ENCODE data around the gene DEPDC1B. TPM values are rescaled to one million over a fixed set of nuclear protein-coding genes. Genes with fewer than 3 reads are reported as not detected.
"Not testable (repeated sequence)": the region's sequence is repeated elsewhere in the genome, so short reads cannot be mapped to it uniquely, and the experiment has no call there.

DEPDC1B gene
- total RNA-seq, 1 donor from 2014 or later: 6.4 TPM

- Mint-ChIP-seq H3K36me3 (ENCODE audit: low read depth, unreplicated experiment) (no peaks in the 10 kb centered on the region), H3K27ac (ENCODE audit: unreplicated experiment) (no peak overlapping the region)
Observed at GRCh38 chr5:60686157-60686556, 13.8 kb downstream of the DEPDC1B start.

GRCh38 chr5:60685700-60686099 lies 14.3 kb downstream of the DEPDC1B start:
- no peak for TF ChIP-seq CTCF (IDR thresholded peaks at IDR 0.05; ENCODE audit: unreplicated experiment)

More at GRCh38 chr5:60686157-60686556, 13.8 kb downstream of the DEPDC1B start:
- no peak for TF ChIP-seq CTCF (IDR thresholded peaks at IDR 0.05; ENCODE audit: unreplicated experiment)
- no peak overlapping the region for H3K4me3 Mint-ChIP-seq (ENCODE audit: unreplicated experiment)
- H3K4me1 Mint-ChIP-seq (ENCODE audit: unreplicated experiment): no peaks in the 10 kb centered on the region
- no peaks in the 10 kb centered on the region for H3K27me3 Mint-ChIP-seq (ENCODE audit: unreplicated experiment)
- H3K9me3 Mint-ChIP-seq (ENCODE audit: unreplicated experiment): no peaks in the 10 kb centered on the region
- no peak for DNase-seq (ENCODE audit: low spot score)

GRCh38 chr5:60685028-60685427 lies 14.9 kb downstream of the DEPDC1B start:
- Mint-ChIP-seq H3K4me3 (ENCODE audit: unreplicated experiment) (no peak overlapping the region), H3K27ac (ENCODE audit: unreplicated experiment) (no peak overlapping the region), H3K9me3 (ENCODE audit: unreplicated experiment) (no peaks in the 10 kb centered on the region), H3K27me3 (ENCODE audit: unreplicated experiment) (no peaks in the 10 kb centered on the region), H3K4me1 (ENCODE audit: unreplicated experiment) (no peaks in the 10 kb centered on the region), H3K36me3 (ENCODE audit: low read depth, unreplicated experiment) (no peaks in the 10 kb centered on the region)
- TF ChIP-seq CTCF (IDR thresholded peaks at IDR 0.05; ENCODE audit: unreplicated experiment): no peak
- no peak for DNase-seq (ENCODE audit: low spot score)

More at GRCh38 chr5:60685700-60686099, 14.3 kb downstream of the DEPDC1B start:
- Mint-ChIP-seq H3K27me3 (ENCODE audit: unreplicated experiment) (no peaks in the 10 kb centered on the region), H3K9me3 (ENCODE audit: unreplicated experiment) (no peaks in the 10 kb centered on the region), H3K27ac (ENCODE audit: unreplicated experiment) (no peak overlapping the region), H3K4me1 (ENCODE audit: unreplicated experiment) (no peaks in the 10 kb centered on the region), H3K4me3 (ENCODE audit: unreplicated experiment) (no peak overlapping the region), H3K36me3 (ENCODE audit: low read depth, unreplicated experiment) (no peaks in the 10 kb centered on the region)
- no peak for DNase-seq (ENCODE audit: low spot score)

GRCh38 chr5:60682007-60682406 lies 18.0 kb downstream of the DEPDC1B start:
- DNase-seq (ENCODE audit: low spot score); H3K36me3 Mint-ChIP-seq (ENCODE audit: low read depth, unreplicated experiment); H3K27me3 Mint-ChIP-seq (ENCODE audit: unreplicated experiment); H3K9me3 Mint-ChIP-seq (ENCODE audit: unreplicated experiment); H3K4me3 Mint-ChIP-seq (ENCODE audit: unreplicated experiment); H3K4me1 Mint-ChIP-seq (ENCODE audit: unreplicated experiment); H3K27ac Mint-ChIP-seq (ENCODE audit: unreplicated experiment): not testable (repeated sequence)

GRCh38 chr5:60679816-60680215 lies 20.1 kb downstream of the DEPDC1B start:
- H3K4me3 Mint-ChIP-seq (ENCODE audit: unreplicated experiment): no peak overlapping the region
- H3K4me1 Mint-ChIP-seq (ENCODE audit: unreplicated experiment): peaks cover 1% of the 10 kb centered on the region
- no peak overlapping the region for H3K27ac Mint-ChIP-seq (ENCODE audit: unreplicated experiment)
- H3K27me3 Mint-ChIP-seq (ENCODE audit: unreplicated experiment): peaks cover 1% of the 10 kb centered on the region
- no peaks in the 10 kb centered on the region for H3K9me3 Mint-ChIP-seq (ENCODE audit: unreplicated experiment)
- no peak for TF ChIP-seq CTCF (IDR thresholded peaks at IDR 0.05; ENCODE audit: unreplicated experiment)
- no peak for DNase-seq (ENCODE audit: low spot score)
- H3K36me3 Mint-ChIP-seq (ENCODE audit: low read depth, unreplicated experiment): no peaks in the 10 kb centered on the region

Measured in endothelial cell (in vitro differentiated cells).